CD4-positive, alpha-beta T cell treated with Interleukin-21 for 1 hour (primary cell): ENCODE measurements around the gene TRAIP.
"Not testable (repeated sequence)": the region's sequence is repeated elsewhere in the genome, so short reads cannot be mapped to it uniquely, and the experiment has no call there.

Experiments used
- DNase-seq: peaks from one replicate; pipeline ENCODE4 v3.0.0-alpha.2; 2020

The TRAIP gene

DNA sequence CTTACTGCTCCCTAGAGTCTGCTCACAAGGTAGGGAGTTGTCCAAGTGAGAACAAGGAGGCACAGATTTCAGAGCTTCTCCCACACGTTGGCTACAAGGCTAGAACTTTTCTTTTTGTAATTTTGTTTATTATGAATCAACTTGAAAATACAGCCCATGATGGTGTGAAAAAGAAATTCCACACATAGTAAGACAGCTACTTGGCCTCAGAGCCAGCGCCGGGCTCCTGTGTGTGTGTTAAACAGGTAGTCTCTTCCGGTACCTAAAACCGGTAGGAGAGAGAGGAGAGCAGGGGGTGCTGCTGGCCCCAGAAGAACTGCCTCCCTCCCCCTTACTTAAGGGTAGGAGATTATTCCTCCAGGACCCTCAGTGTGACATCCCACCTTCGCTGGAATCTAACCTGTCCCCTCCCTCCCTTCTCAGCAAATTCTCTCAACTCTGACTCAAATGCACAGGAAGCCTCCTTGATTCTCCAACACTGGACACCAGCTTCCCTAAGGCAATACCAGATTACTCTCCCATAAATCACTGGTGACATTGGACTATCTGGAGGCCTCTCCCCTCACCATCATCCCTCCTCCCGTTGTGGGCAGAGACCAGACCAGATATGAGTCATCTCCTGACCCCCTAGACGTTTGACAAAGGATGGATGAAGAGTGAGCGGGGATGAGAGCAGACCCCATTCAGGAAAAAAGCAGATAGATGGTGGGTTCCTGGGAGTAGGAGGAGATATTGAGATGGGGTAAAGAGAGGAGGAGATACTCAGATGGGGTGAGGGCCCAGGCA is 65.5 kb downstream of the TRAIP start:
- DNase-seq: no peak

DNA sequence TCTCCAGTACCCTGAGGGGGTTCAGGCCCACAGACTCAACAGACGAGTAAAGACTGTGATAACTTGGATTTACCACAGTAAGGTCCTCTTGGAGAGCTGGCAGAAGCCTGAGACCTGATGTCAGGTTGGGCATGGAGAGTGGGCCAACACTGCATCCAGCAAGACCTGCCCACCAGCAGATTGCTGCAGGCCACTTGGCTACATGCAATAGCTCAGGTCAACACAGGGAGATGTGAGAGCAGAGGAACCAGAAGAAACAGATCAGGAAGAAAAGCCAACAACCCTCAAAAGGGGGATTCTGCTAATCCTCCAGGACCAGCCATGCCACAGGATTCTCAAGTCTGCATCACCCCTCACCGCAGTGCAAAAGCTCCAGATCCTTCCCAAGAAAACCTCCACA is 68.3 kb downstream of the TRAIP start:
- DNase-seq: no peak

DNA sequence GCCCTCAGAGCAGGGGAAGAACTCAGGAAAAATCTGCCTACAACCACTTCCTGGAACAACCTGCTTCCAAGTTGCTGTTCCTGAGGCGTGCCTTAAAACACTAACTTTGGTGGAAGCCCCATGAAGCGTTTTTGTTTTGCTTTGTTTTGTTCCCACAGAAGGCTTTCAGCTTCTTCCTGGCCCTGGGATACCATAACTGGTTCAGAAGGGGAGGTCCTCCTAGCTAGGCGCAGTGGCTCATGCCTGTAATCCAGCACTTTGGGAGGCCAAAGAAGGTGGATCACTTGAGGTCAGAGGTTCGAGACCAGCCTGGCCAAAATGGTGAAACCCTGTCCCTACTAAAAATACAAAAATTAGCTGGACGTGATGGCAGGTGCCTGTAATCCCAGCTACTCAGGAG is 68.8 kb downstream of the TRAIP start:
- no peak for DNase-seq

DNA sequence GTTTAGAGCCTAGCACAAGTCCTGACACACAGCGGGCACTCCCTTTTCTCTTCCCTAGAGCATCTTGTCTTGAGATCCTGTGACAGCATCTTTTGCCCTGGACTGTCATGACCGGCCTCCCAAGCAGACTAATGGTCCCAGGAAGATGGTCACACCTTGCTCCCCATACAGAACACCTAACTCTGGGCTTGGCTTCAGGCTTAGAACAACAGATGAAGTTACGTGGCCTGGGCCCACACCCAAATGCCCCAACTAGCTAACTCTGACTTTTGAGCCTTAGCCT is 69.2 kb downstream of the TRAIP start:
- DNase-seq: no peak

DNA sequence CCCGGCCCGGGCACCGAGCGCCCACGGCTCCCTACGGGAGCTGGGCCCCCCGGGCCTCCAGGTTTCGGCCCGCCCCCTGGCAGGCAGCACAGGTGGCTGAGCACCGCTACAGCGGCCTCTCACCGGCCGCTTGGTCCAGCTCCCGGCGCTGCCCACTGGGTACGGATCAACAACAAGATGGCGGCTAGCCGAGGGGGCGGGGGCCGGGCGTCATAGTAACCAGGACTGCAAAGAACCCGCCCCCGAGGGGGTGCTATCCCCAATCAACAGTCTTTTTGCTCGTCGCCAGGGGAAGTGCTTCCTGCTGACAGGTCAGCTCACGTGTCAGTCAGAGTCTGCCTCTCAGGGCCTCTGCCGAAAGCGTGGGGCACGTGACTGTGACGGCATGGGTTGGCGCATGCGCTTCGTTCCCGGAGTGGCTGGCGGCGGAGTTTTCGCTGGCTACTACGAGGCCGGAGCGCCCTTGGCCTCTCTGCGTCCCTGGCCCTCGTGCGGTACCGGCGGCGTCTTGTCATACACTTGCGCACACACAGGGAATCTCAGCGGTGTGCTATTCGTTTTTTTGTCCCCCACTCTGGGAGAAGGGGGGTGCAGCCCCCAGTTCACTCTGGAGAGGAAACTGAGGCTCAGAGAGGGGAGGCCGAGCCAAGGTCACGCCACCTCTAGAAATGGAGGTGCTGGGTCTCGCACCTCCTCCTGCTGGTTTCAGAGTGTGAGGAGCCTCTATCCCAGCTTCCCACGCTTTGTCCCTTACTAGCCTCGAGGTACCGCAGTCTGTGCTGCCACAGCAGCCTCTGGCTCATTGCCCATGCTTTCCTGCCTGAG is 69.8 kb downstream of the TRAIP start, which contains the start of gene IP6K1:
Gene IP6K1 (minus strand): TSS at position 186 of the 825 bp plus-strand sequence. CDS start 38,502 bp downstream, outside the sequence.
- peak; percentile 100 for DNase-seq

DNA sequence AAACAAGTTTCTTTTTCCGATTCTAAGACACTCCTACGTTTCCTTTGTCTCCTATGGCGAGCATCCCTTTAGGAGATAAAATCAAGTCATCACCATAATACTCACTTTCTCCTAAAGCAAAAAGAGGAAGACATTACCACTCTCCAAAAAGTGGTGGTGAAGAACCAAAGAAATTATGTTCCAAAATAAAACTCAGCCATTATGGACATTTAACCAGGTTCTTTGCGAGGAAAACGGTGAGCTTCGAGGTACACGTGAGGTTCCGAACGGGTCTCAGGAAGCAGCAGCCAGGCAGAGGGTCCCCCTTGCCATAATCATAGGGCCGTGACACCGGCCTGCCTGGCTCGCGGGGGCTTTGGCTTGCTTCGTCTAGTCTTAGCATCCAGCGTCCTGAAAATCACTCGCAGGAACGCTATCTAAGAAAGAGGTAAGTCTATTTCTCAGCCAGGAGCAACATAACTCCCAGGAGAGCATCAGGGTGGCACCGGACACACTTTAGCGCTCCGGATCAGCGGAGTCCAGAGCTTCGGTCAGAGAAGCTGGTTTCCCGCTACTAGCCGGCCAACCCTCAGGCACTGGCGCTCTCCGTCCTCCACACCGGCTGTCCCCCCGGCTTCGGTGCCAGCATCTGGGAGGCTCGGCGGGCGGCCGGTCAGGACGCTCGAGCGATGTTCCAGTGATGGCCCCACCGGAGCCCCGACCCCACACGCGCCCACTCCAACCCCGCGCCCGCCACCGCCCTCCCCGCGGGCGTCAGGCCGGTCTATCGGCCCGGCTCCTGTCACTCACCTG is 70.6 kb downstream of the TRAIP start:
- peak; percentile 27 for DNase-seq

DNA sequence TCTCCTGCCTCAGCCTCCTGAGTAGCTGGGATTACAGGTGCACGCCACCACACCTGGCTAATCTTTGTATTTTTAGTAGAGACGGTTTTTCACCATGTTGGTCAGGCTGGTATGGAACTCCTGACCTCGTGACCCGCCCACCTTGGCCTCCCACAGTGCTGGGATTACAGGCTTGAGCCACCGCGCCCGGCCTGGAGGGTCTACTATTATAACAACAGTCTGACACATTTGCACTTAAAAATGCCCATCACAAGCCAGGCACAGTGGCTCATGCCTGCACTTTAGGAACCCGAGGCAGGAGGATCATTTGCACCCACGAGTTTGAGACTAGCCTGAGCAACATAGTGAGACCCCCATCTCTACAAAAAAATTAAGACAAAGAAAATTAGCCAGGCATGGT is 74.1 kb downstream of the TRAIP start:
- DNase-seq: not testable (repeated sequence)

DNA sequence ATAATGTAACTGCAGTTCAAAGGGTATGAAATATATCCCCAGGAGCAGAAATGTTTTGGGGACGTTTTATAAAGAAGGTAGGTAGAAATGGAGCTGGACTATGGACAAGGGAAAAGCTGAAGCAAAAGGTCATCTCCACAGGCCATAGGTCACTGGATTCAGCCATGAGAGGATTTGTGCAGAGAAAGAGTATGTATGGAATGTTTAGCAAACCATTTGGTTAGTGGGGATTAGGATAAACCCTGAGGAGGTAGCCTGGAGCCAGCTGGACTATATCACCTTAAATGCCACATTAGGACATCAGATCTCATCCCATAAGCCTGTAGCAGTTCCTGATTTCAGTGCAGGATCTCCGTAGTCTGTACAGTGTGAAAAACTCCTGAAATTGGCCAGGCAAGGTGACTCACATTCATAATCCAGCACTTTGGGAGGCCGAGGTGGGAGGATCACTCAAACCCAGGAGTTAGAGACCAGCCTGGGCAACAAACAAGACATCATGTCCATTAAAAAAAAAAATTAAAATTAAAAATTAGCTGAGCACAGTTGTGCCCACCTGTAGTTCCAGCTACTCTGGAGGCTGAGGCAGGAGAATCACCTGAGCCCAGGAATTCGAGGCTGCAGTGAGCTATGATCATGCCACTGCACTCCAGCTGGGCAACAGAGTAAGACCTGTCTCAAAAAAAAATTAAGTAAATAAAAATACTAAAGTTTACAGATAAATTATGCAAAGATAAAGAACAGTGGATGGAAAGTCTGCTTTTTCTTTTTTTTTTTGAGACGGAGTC is 74.8 kb downstream of the TRAIP start:
- no peak for DNase-seq

DNA sequence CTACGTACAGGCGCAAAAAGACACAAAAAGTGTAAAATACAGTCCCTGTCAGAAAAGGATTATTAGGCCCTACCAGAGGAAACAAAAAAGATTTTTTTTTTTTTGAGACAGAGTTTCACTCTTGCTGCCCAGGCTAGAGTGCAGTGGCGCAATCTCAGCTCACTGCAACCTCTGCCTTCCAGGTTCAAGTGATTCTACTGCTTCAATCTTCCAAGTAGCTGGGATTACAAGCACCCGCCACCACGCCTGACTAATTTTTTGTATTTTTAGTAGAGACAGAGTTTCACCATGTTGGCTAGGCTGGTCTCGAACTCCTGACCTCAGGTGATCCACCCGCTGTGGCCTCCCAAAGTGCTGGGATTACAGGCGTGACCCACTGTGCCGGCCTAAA is 75.4 kb downstream of the TRAIP start:
- DNase-seq: not testable (repeated sequence)

DNA sequence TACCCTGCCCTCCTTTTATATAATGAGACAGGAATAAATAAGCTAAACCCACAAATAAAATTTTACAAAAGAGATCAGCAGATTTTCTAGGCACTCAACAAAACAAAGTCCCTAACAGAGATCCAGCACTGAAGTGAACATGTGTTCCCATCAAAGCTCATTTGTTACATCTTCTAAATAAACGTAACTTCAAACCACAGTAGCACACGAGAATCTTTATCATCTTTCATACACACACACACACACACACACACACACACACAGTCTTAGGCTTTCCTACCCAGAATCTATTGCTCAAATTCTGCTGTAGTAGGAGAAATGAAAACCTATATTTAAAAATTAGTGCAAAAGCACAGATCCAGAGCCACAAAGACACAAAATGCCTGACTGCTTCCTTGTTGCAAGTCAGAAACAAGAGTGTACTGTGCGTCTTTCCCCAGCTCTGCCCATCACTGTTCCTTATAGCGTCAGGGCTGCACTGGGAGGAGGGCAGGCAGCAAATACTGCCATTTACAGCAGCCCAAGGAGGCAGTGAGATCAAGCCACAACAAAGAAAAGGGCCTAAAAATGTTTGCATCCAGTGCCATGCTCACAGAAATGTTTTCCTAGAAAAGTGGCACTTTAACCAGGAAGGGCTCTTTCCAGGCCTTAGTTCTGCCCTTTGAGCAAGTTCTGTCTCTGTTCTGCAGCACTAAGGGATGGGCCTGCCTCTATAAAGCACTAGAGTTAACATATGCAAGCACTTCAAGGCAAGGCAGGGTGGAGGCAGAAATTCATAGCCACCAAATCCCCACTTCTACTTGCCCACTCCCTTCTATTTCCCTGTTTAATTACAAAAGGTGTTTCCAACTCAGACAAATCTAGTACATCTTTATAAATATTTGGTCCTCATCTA is 76.0 kb downstream of the TRAIP start:
- DNase-seq: no peak

DNA sequence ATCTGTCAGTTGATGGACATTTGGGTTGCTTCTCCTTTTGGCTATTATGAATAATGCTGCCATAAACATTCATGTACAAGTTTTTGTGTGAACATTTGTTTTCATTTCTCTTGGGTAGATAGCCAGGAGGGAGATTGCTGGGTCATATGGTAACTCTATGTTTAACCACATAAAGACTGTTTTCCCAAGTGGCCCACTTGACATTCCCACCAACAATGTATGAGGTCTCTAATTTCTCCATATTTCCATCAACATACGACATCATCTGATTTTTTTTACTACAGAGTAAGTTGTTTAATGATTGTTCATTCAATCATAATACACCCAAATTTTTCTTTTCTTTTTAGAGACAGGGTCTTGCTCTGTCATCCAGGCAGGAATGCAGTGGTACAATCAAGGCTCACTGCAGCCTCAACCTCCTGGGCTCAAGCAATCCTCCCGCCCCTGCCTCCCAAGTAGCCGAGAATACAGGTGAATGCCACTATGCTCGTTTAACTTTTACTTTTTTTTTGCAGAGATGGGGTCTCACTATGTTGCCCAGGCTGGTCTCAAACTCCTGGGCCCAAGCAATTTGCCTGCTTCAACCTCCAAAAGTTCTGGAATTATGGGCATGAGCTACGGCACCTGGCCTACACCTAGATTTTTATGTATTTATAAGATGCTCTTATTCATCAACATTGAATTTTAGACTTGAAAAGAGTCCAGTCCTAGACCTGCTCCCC is 76.8 kb downstream of the TRAIP start:
- no peak for DNase-seq
